Activated naive CD8-positive, alpha-beta T cell treated with anti-CD3 and anti-CD28 coated beads, Interleukin-2, amount 10 ng/mL, durations not matched to agents 7 days and 5 days (primary cell): ENCODE results near the gene POFUT2. TPM values are rescaled to one million over a fixed set of nuclear protein-coding genes. Genes with fewer than 3 reads are reported as not detected.
A peak's percentile ranks its signal among the peaks of the same experiment; 100 is the strongest.

Source experiments
- ATAC-seq: fragments of 150-1000 bp; cut with Tn5 transposase; one replicate; pipeline ENCODE4 v1.10.0; 2021; ENCODE audit warnings: low read depth, moderate library complexity
- POLR2A ChIA-PET: fragments of 350-600 bp; sonication (Branson Sonifier 250); formaldehyde crosslinking; loops from one replicate; lab custom pipeline; 2021; ENCODE audit warnings: antibody characterized with exemption; lab: Charles Lee
- DNase-seq: peaks from one replicate; pipeline ENCODE4 v3.0.0; 2021
- H3K27ac Mint-ChIP-seq: one replicate; pipeline ENCODE4 v1.8.0; 2022; ENCODE audit warnings: mild to moderate bottlenecking, mixed read lengths
- H3K27me3 Mint-ChIP-seq: one replicate; pipeline ENCODE4 v1.8.0; 2022; ENCODE audit warnings: mild to moderate bottlenecking, moderate library complexity, mixed read lengths
- H3K36me3 Mint-ChIP-seq: one replicate; pipeline ENCODE4 v1.8.0; 2021; ENCODE audit warnings: mild to moderate bottlenecking, mixed read lengths
- H3K4me1 Mint-ChIP-seq: one replicate; pipeline ENCODE4 v1.8.0; 2021; ENCODE audit warnings: mixed read lengths
- H3K4me3 Mint-ChIP-seq: one replicate; pipeline ENCODE4 v1.8.0; 2022; ENCODE audit warnings: mild to moderate bottlenecking, moderate library complexity, mixed read lengths
- H3K9me3 Mint-ChIP-seq: one replicate; pipeline ENCODE4 v1.8.0; 2021; ENCODE audit warnings: mixed read lengths
- total RNA-seq, 2 experiments: library from RNA; stranded (reverse); gene quantifications; one replicate each; pipeline ENCODE4 v1.2.3, GENCODE V29; 2021

The POFUT2 gene
- total RNA-seq, 2 experiments from 2014 or later = 26.0 to 27.0 TPM

- Mint-ChIP-seq H3K36me3 (peaks cover 3% of the 10 kb centered on the region), H3K4me1 (peaks cover 4% of the 10 kb centered on the region), H3K27me3 (no peaks in the 10 kb centered on the region), H3K27ac (no peak overlapping the region), H3K9me3 (no peaks in the 10 kb centered on the region), H3K4me3 (no peak overlapping the region)
- DNase-seq = peak; percentile 21
- ATAC-seq = no peak
- POLR2A ChIA-PET = no interaction called here
These were observed 3.9 kb downstream of the POFUT2 start for GRCh38 chr21:45283611-45284455.

DNA sequence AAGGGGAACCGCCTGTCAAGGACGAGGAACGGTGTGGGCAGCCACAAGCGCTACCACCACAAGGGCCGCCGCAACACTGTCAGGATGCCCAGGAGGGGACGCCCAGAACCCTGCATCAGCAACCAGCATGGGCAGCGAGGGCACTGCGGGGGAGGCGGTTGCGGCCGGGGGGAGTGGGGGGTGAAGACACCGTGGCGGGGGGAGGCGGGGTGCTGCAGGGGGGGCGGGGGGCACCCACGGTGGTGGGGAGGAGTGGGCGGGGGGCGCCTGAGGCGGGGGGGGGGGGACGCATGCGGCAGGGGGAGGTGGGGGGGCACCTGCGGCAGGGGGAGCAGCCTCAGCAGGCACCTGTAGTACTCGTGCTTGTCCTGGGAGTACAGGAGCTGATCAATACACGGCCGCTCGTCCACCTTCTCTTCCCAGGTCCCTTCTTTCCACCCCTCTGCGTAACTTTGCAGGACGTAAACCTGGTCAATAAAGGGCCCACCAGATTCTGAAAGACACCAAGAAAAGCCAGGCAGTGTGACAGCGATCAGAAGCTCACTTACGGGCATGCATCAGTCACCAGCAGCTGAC is 4.6 kb downstream of the POFUT2 start:
- H3K9me3 Mint-ChIP-seq = no peaks in the 10 kb centered on the region
- no peak for DNase-seq
- POLR2A ChIA-PET = no interaction called here
- ATAC-seq = no peak
- H3K36me3 Mint-ChIP-seq = peaks cover 3% of the 10 kb centered on the region
- no peak overlapping the region for H3K4me3 Mint-ChIP-seq
- H3K4me1 Mint-ChIP-seq = peaks cover 4% of the 10 kb centered on the region
- H3K27me3 Mint-ChIP-seq = no peaks in the 10 kb centered on the region
- H3K27ac Mint-ChIP-seq = no peak overlapping the region

DNA sequence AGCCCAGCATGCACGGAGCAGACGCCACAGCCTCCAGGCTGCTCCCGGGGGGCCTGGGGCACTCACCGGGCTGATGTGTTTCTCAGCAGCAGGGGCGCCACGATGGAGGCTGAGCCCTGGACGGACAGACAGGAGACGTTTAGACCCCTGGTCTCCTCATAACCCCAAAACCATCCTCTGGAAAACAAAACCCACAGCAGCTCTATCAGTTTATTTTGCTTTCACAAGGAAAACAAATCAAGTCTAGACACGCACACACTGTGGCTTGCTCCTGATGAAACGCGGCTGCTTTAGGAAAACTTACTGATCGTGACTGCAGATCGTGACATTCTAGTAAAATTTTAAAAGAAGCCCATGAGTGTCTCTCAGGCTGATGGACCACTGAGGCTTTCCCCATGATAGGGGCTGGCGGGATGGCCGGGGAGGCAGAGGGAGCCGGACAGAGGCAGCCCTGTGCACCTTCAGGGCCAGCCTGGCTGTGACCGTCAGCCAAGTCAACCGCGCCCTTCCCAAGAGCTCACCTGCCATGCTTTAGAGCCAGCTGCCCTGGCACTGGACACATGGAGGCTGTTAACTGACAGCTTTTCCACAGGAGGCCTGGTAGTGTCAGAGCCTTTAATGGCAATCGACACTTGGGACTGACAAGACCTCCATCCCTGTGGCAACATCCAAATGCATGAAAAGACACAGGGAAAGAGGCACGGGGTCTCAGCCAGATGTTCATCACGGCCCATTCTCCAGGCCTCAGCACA is 5.2 kb downstream of the POFUT2 start:
- peaks cover 3% of the 10 kb centered on the region for H3K36me3 Mint-ChIP-seq
- no peak overlapping the region for H3K27ac Mint-ChIP-seq
- no peak overlapping the region for H3K4me3 Mint-ChIP-seq
- H3K4me1 Mint-ChIP-seq = peaks cover 2% of the 10 kb centered on the region
- ATAC-seq (no peak), DNase-seq (no peak)
- H3K9me3 Mint-ChIP-seq = no peaks in the 10 kb centered on the region
- POLR2A ChIA-PET = no interaction called here
- no peaks in the 10 kb centered on the region for H3K27me3 Mint-ChIP-seq

GRCh38 chr21:45281411-45282282 is 6.0 kb downstream of the POFUT2 start:
- POLR2A ChIA-PET = no interaction called here
- Mint-ChIP-seq H3K9me3 (no peaks in the 10 kb centered on the region), H3K36me3 (peaks cover 3% of the 10 kb centered on the region)

GRCh38 chr21:45280969-45281368 is 6.7 kb downstream of the POFUT2 start:
- peaks cover 3% of the 10 kb centered on the region for H3K36me3 Mint-ChIP-seq
- no peaks in the 10 kb centered on the region for H3K9me3 Mint-ChIP-seq
- H3K4me3 Mint-ChIP-seq = no peak overlapping the region
- H3K27ac Mint-ChIP-seq = no peak overlapping the region
- DNase-seq (no peak), ATAC-seq (no peak)
- POLR2A ChIA-PET = no interaction called here
- H3K4me1 Mint-ChIP-seq = peaks cover 2% of the 10 kb centered on the region
- no peaks in the 10 kb centered on the region for H3K27me3 Mint-ChIP-seq

More at GRCh38 chr21:45281411-45282282, 6.0 kb downstream of the POFUT2 start:
- Mint-ChIP-seq H3K27me3 (no peaks in the 10 kb centered on the region), H3K4me3 (no peak overlapping the region), H3K4me1 (peaks cover 2% of the 10 kb centered on the region), H3K27ac (no peak overlapping the region)
- DNase-seq (no peak), ATAC-seq (no peak)

DNA sequence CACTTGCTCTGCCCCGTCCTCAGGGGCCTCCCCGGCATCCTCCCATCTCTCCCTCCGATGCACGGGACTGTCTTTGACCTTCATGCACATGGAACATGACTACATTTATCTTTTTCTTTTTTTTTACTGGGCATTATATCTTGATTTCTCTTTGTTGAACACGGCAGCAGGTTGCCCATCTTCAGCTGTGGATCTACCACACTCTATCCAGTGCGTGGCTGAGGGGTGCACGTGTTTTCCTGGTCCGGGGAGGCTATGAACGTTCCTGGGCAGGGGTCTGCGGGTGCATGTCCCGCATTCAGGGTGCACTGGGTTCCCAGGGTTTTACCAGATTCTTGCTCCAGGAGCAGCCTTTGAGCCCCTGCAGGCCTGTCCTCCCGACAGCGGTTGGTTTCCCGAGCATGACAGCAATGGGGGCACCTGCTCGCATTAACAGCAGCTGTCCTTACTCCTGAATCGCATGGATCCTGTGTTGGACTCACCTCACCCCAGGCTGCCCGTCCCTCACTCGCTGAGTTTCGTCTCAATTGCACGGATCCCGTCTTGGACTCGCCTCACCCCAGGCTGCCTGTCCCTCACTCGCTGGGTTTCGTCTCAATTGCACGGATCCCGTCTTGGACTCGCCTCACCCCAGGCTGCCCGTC is 7.4 kb downstream of the POFUT2 start:
- ATAC-seq = no peak
- POLR2A ChIA-PET = no interaction called here
- H3K4me3 Mint-ChIP-seq = no peak overlapping the region
- no peak for DNase-seq
- no peaks in the 10 kb centered on the region for H3K9me3 Mint-ChIP-seq
- H3K36me3 Mint-ChIP-seq = no peaks in the 10 kb centered on the region
- H3K4me1 Mint-ChIP-seq = no peaks in the 10 kb centered on the region
- no peaks in the 10 kb centered on the region for H3K27me3 Mint-ChIP-seq
- no peak overlapping the region for H3K27ac Mint-ChIP-seq

DNA sequence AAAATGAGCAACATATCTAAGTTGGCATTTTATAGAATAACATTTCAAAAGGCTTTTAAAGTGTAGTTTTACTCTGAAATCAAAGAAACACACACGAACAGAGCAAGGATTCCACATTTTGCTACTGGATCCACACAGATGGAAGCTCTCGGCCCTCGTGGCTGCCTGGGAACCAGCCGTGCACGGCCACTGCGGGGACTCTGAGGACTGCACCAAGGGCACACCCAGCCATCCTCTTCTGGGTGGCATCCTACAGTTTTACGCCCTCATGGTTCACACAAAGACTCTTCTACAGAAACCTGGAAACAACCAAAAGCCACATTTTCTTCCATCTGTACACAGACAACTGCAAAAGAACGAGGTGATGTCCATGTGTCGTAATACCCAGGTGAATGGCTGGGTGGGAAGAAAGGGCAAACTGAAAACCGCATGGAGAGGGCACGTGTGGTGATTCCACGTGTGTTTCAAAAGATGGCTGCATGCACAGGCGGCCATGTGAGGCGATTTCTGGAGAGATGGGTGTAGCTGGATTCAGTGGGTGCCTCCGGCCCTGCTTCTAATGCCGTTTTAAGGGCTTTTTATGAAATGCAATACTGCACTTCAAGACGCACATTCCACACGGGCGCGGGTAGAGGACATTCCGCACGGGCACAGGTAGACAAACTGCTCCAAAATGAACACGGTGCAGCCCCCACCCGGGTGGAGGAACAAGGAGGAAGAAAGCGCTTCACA is 8.1 kb downstream of the POFUT2 start:
- DNase-seq (no peak), ATAC-seq (no peak)
- POLR2A ChIA-PET = no interaction called here
- Mint-ChIP-seq H3K27ac (no peak overlapping the region), H3K9me3 (no peaks in the 10 kb centered on the region), H3K4me3 (no peak overlapping the region), H3K27me3 (no peaks in the 10 kb centered on the region), H3K36me3 (no peaks in the 10 kb centered on the region), H3K4me1 (no peaks in the 10 kb centered on the region)

DNA sequence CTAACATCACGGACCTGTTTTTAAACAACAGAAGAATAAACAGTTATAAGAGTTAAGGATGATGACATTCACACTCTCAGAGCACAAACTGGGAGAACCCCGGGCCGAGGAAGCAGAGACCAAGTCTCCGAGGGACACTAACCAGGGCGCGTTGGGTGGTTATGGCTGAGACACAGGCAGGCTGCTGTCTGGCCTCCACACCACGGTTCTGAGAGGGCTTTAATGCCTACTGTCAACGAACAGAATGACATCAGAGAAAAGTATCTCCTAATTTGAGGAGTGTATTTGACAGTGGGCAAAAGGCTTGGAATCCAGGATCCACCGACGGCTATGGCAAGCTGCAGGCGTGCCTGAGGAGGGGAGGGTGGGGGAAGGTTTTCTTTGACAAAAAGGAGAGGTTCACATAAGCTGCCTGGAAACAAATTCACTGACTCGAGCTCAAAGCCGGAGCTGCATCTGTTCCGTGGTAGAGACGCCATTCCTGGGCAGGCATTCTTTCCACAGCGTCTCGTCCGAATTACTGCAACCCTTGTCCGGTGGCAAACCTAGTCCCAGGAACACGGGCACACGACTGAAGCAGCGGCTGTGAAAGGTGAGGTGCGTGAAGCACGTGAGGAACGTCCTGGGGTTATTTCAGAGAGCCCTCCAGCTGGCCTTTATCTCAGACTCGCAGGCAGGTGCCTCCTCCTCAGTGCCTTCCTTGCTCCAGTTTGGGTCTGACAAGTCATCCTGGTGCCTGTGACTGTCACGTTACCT is 9.4 kb downstream of the POFUT2 start:
- no peaks in the 10 kb centered on the region for H3K36me3 Mint-ChIP-seq
- no peaks in the 10 kb centered on the region for H3K27me3 Mint-ChIP-seq
- no peak overlapping the region for H3K4me3 Mint-ChIP-seq
- H3K9me3 Mint-ChIP-seq = no peaks in the 10 kb centered on the region
- no peak overlapping the region for H3K27ac Mint-ChIP-seq
- ATAC-seq = no peak
- POLR2A ChIA-PET = no interaction called here
- H3K4me1 Mint-ChIP-seq = no peaks in the 10 kb centered on the region
- no peak for DNase-seq

- Mint-ChIP-seq H3K27me3 (no peaks in the 10 kb centered on the region), H3K9me3 (no peaks in the 10 kb centered on the region), H3K4me3 (no peak overlapping the region), H3K4me1 (no peaks in the 10 kb centered on the region), H3K36me3 (no peaks in the 10 kb centered on the region), H3K27ac (no peak overlapping the region)
- POLR2A ChIA-PET = no interaction called here
- DNase-seq = no peak
- no peak for ATAC-seq
These were observed 10.3 kb downstream of the POFUT2 start for GRCh38 chr21:45277101-45278045.

GRCh38 chr21:45276596-45276995 is 11.1 kb downstream of the POFUT2 start:
- ATAC-seq = no peak
- Mint-ChIP-seq H3K27ac (no peak overlapping the region), H3K4me1 (no peaks in the 10 kb centered on the region), H3K4me3 (no peak overlapping the region), H3K36me3 (no peaks in the 10 kb centered on the region), H3K27me3 (no peaks in the 10 kb centered on the region), H3K9me3 (no peaks in the 10 kb centered on the region)
- POLR2A ChIA-PET = no interaction called here
- no peak for DNase-seq

DNA sequence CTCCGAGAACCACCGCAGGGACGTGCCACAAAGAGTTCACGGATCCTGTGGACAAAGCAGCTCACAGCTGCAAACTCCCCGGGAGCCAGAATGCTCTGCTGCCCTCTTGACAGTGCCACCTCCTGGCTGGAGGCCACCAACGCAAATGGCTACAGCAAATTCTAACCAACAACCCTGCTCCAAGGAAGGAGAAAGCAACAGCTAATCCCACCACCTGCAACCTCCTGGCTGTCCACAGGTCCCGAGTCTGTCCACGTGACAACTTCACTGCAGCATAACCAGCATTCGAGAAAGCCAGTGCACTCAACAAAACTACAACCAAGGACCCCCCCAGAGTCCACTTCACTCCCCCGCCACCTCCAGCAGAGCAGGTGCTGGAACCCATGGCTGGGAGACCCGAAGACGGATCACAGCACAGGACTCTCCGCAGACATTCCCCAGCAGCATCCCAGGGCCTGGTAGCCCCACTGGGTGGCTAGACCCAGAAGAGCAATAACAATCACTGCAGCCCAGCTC is 17.3 kb downstream of the POFUT2 start:
- H3K4me3 Mint-ChIP-seq = no peak overlapping the region
- H3K4me1 Mint-ChIP-seq = peaks cover 11% of the 10 kb centered on the region
- H3K36me3 Mint-ChIP-seq = peaks cover 19% of the 10 kb centered on the region
- ATAC-seq (no peak), DNase-seq (peak; percentile 26)
- H3K27ac Mint-ChIP-seq = no peak overlapping the region
- POLR2A ChIA-PET = no interaction called here
- no peaks in the 10 kb centered on the region for H3K27me3 Mint-ChIP-seq
- H3K9me3 Mint-ChIP-seq = no peaks in the 10 kb centered on the region
